BE2C (cell line): ENCODE results near the gene PPAN. TPM values are rescaled to one million over a fixed set of nuclear protein-coding genes. Genes with fewer than 3 reads are reported as not detected.

Source experiments
- DNase-seq: peaks from one replicate; pipeline ENCODE4 v3.0.0-alpha.2; 2020
- H3K27me3 ChIP-seq: fragments of 250-450 bp; sonication (Bioruptor Pico); 2 replicates; pipeline ENCODE4 v1.5.1; 2020; ENCODE audit warnings: mild to moderate bottlenecking
- H3K36me3 ChIP-seq: fragments of 250-450 bp; sonication (Bioruptor Pico); 2 replicates; pipeline ENCODE4 v1.5.1; 2020; ENCODE audit warnings: mild to moderate bottlenecking
- H3K4me1 ChIP-seq: fragments of 250-450 bp; sonication (Bioruptor Pico); 2 replicates; pipeline ENCODE4 v1.5.1; 2020
- H3K4me3 ChIP-seq: 2 replicates; pipeline ENCODE4 v1.5.1; 2011; ENCODE audit warnings: low read depth, low read length
- H3K9me3 ChIP-seq: fragments of 250-450 bp; sonication (Bioruptor Pico); 2 replicates; pipeline ENCODE4 v1.5.1; 2020
- polyA plus RNA-seq: library from polyadenylated mRNA; unstranded; fragments of >200 nt; gene quantifications from one replicate; pipeline ENCODE4 v1.2.1, GENCODE V29; 2012; ENCODE audit warnings: low read depth, missing spikeins; ENCODE audit not compliant: insufficient read length, insufficient read depth
- TF ChIP-seq, protein P1 (sequence below): IDR thresholded peaks from 2 replicates; pipeline ENCODE4 v1.5.1; 2012; ENCODE audit warnings: mild to moderate bottlenecking, low read depth, low read length

Gene PPAN, protein sequence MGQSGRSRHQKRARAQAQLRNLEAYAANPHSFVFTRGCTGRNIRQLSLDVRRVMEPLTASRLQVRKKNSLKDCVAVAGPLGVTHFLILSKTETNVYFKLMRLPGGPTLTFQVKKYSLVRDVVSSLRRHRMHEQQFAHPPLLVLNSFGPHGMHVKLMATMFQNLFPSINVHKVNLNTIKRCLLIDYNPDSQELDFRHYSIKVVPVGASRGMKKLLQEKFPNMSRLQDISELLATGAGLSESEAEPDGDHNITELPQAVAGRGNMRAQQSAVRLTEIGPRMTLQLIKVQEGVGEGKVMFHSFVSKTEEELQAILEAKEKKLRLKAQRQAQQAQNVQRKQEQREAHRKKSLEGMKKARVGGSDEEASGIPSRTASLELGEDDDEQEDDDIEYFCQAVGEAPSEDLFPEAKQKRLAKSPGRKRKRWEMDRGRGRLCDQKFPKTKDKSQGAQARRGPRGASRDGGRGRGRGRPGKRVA
- 333 TPM for polyA plus RNA-seq

DNA sequence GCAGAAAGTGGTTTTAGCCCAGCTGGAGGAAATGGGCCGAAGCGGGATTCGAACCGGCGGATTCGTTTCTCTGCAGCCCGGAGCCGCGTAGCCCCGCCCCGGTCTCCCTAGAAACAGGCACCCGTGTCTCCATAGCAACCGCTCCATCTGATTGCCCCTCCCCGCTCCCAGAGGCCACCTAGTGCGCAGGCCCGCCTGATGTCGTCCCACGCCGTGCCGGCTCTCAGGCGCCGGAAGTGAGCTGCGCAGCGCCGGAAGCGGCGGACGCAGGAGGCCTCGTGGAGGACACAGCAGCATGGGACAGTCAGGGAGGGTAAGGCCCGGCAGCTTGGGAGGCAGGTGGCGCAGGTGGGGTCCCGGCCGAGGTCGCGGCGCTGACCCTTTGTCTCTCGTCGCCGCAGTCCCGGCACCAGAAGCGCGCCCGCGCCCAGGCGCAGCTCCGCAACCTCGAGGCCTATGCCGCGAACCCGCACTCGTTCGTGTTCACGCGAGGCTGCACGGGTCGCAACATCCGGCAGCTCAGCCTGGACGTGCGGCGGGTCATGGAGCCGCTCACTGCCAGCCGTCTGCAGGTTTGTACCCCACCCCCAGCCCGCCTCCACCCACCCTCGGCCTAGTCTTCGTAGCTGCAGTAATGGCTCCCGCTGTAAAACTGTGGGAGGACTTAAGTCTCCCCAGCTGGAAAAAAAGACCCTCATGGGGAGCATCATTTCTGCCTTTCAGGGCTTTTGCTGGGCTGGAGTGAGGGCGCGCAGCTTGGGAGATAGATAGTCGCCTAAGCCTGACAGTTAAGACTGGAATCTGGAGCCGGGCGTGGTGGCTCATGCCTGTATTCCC lies at the start of gene PPAN:
Gene PPAN (plus strand): TSS at position 263 of the 837 bp plus-strand sequence. CDS start 33 bp downstream, at position 296.
- Histone ChIP-seq H3K27me3 (no peaks in the 10 kb centered on the region), H3K4me3 (peak within 1 kb of the TSS; percentile 99), H3K9me3 (no peaks in the 10 kb centered on the region), H3K4me1 (0 out of 2 replicates have a peak, but pooled peaks cover 3% of the 10 kb centered on the region), H3K36me3 (peaks cover 44% of the 10 kb centered on the region)
- TF ChIP-seq, protein P1, sequence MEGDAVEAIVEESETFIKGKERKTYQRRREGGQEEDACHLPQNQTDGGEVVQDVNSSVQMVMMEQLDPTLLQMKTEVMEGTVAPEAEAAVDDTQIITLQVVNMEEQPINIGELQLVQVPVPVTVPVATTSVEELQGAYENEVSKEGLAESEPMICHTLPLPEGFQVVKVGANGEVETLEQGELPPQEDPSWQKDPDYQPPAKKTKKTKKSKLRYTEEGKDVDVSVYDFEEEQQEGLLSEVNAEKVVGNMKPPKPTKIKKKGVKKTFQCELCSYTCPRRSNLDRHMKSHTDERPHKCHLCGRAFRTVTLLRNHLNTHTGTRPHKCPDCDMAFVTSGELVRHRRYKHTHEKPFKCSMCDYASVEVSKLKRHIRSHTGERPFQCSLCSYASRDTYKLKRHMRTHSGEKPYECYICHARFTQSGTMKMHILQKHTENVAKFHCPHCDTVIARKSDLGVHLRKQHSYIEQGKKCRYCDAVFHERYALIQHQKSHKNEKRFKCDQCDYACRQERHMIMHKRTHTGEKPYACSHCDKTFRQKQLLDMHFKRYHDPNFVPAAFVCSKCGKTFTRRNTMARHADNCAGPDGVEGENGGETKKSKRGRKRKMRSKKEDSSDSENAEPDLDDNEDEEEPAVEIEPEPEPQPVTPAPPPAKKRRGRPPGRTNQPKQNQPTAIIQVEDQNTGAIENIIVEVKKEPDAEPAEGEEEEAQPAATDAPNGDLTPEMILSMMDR = no peak
- DNase-seq = peak; percentile 99

DNA sequence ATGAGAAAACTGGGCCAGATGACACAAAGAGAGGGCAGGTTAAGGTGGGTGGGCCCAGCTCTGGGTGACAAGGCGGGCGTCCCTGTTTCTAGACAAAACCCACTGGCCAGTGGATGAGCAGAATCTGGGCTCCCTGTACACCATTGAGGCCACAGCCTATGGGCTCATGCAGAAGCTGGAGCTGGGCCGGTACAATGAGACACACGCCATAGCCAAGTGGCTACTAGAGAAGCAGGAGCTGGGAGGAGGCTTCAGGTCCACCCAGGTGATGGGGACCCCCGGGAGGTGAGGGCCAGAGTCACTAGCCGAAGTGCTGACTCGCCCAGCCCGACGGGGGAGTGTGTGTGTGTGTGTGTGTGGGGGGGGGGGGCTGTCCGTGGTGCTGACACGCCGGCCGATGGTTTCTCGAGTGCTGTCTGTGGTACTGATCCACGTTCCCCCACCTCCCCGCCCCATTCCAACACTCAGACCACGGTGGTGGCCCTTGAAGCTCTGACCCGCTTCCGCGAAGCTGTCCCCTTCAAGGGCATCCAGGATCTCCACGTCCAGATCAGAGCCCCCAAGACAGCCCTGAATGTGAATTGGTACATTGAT lies 44.3 kb upstream of the PPAN start:
- Histone ChIP-seq H3K9me3 (no peaks in the 10 kb centered on the region), H3K27me3 (no peaks in the 10 kb centered on the region), H3K4me1 (no peaks in the 10 kb centered on the region), H3K4me3 (no peak overlapping the region), H3K36me3 (no peaks in the 10 kb centered on the region)
- TF ChIP-seq, protein P1 = no peak
- no peak for DNase-seq

DNA sequence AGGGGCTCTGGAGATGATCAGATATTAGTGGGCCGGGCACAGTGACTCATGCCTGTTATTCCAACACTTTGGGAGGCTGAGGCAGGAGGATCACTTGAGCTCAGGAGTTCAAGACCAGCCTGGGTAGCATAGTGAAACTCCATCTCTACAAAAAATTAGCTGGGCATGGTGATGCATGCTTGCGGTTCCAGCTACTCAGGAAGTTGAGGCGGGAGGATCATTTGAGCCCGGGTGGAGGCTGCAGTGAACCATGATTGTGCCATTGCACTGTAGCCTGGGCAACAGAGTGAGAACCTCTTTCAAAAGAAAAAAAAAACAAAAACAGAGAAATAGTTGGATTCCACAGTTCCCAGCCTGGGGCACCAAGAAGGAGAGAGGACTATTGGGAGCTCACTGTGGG lies 38.0 kb upstream of the PPAN start:
- DNase-seq = no peak
- H3K36me3 ChIP-seq = no peaks in the 10 kb centered on the region
- no peaks in the 10 kb centered on the region for H3K4me1 ChIP-seq
- peaks cover 10% of the 10 kb centered on the region for H3K27me3 ChIP-seq
- no peak overlapping the region for H3K4me3 ChIP-seq
- no peaks in the 10 kb centered on the region for H3K9me3 ChIP-seq
- TF ChIP-seq, protein P1 = no peak

DNA sequence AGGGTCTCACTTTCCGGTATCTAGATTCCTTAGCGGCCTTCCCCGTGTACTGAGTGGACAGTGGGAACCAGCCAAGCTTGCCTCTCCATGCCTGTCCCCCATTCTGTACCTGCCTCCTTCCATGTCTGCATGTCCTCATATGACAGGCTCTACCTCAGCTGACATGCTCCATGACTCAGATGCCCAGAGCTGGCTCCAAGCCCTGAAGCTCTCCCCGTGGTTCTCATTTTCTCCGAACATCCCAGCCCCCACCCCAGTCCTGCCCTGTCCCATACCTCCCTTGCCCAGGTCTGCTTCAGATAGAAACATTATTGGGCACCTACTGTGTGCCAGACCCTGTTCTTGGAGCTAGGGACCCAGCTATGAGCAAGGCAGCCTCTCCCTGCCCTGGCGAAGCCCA lies 37.1 kb upstream of the PPAN start:
- Histone ChIP-seq H3K36me3 (no peaks in the 10 kb centered on the region), H3K4me1 (no peaks in the 10 kb centered on the region), H3K9me3 (peaks cover 2% of the 10 kb centered on the region; the same call in 1 of the 2 replicates), H3K4me3 (no peak overlapping the region), H3K27me3 (peaks cover 10% of the 10 kb centered on the region)
- TF ChIP-seq, protein P1 = no peak
- DNase-seq = no peak

DNA sequence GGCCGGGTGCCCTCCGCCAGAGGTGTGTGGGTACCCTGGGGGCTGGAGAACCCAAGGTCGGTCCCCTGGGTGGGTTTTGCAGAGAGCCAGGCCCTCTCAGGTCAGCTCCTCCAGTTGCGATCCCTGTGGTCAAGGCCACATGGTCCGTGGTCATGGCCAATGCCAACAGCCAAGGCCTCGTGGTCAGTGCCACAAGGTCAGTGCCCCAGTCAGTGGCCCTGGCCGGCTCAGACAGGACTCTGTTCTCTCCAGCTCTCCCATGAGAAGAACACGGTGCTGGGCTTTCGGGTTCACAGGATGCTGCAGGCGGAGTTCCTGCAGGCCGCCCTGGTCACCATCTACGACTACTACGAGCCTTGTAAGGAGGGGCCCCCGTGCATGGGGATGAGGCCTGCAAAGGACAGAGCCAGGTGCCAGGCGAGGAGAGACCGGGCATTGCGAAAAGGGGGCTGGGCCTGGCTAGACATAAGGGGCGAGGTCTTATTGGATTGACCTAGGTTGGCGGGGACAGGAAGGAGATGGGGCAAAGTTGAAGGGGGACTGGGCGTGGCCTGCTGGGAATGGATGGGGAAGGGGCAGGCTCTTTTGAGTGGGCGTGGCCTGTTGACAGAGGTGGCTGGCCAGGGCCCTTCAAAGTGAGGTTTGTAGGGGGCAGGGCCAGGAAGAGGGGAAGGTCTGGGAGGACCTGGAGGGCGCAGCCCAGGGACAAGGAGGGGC lies 35.3 kb upstream of the PPAN start:
- TF ChIP-seq, protein P1 = no peak

More for the DNA sequence above, 35.3 kb upstream of the PPAN start:
- peaks cover 10% of the 10 kb centered on the region for H3K27me3 ChIP-seq
- H3K9me3 ChIP-seq = peaks cover 5% of the 10 kb centered on the region; the same call in 1 of the 2 replicates
- H3K36me3 ChIP-seq = no peaks in the 10 kb centered on the region
- no peak overlapping the region for H3K4me3 ChIP-seq
- H3K4me1 ChIP-seq = no peaks in the 10 kb centered on the region
- DNase-seq = no peak
